Measurements from ENCODE around the gene RYR1. TPM values are rescaled to one million over a fixed set of nuclear protein-coding genes. Genes with fewer than 3 reads are reported as not detected.

The RYR1 gene
- total RNA-seq, 1 donor from 2014 or later = 7.4 TPM

GRCh38 chr19:38389957-38390924 is 43.2 kb upstream of the RYR1 start:
- FAIRE-seq = peak; percentile 64
- H3K4me3 ChIP-seq (ENCODE audit: low read depth, low read length) = no peak overlapping the region
- no peak for DNase-seq (ENCODE audit: low read depth)

GRCh38 chr19:38391911-38392464 is 41.5 kb upstream of the RYR1 start:
- no peak for FAIRE-seq
- no peak for DNase-seq (ENCODE audit: low read depth)
- TF ChIP-seq CTCF (IDR thresholded peaks at IDR 0.05; ENCODE audit: insufficient read depth, low read length, severe bottlenecking) = no peak
- Histone ChIP-seq H3K27me3 (ENCODE audit: control insufficient read depth, insufficient read depth, low read length) (no peaks in the 10 kb centered on the region), H3K4me3 (ENCODE audit: low read depth, low read length) (no peak overlapping the region), H3K36me3 (ENCODE audit: control insufficient read depth, insufficient read depth, low read length) (no peaks in the 10 kb centered on the region)

More at GRCh38 chr19:38389957-38390924, 43.2 kb upstream of the RYR1 start:
- H3K27me3 ChIP-seq (ENCODE audit: control insufficient read depth, insufficient read depth, low read length) = no peaks in the 10 kb centered on the region
- H3K36me3 ChIP-seq (ENCODE audit: control insufficient read depth, insufficient read depth, low read length) = no peaks in the 10 kb centered on the region
- no peak for TF ChIP-seq CTCF (IDR thresholded peaks at IDR 0.05; ENCODE audit: insufficient read depth, low read length, severe bottlenecking)

GRCh38 chr19:38392707-38393308 is 40.7 kb upstream of the RYR1 start:
- DNase-seq (ENCODE audit: low read depth) (peak; percentile 48), FAIRE-seq (peak; percentile 68)
- Histone ChIP-seq H3K27me3 (ENCODE audit: control insufficient read depth, insufficient read depth, low read length) (no peaks in the 10 kb centered on the region), H3K4me3 (ENCODE audit: low read depth, low read length) (no peak overlapping the region), H3K36me3 (ENCODE audit: control insufficient read depth, insufficient read depth, low read length) (no peaks in the 10 kb centered on the region)
- no peak for TF ChIP-seq CTCF (IDR thresholded peaks at IDR 0.05; ENCODE audit: insufficient read depth, low read length, severe bottlenecking)

GRCh38 chr19:38394488-38394887 is 39.0 kb upstream of the RYR1 start:
- peak; percentile 49 for DNase-seq (ENCODE audit: low read depth)
- H3K27me3 ChIP-seq (ENCODE audit: control insufficient read depth, insufficient read depth, low read length) = no peaks in the 10 kb centered on the region

More at GRCh38 chr19:38394488-38394887, 39.0 kb upstream of the RYR1 start:
- no peak for TF ChIP-seq CTCF (IDR thresholded peaks at IDR 0.05; ENCODE audit: insufficient read depth, low read length, severe bottlenecking)
- Histone ChIP-seq H3K4me3 (ENCODE audit: low read depth, low read length) (peak overlapping the region; percentile 19), H3K36me3 (ENCODE audit: control insufficient read depth, insufficient read depth, low read length) (no peaks in the 10 kb centered on the region)
- FAIRE-seq = no peak

Measured in bronchial epithelial cell (primary cell).